Mesendoderm (in vitro differentiated cells): ENCODE measurements around the gene PARVA.

ENCODE experiments used
- DNase-seq: peaks from one replicate; pipeline ENCODE4 v3.0.0; 2013
- H2AK5ac ChIP-seq: 2 replicates; pipeline ENCODE4 v1.6.1; 2013; ENCODE audit warnings: low read length, inconsistent platforms
- H2BK120ac ChIP-seq: 2 replicates; pipeline ENCODE4 v1.6.1; 2013; ENCODE audit warnings: low read depth, mild to moderate bottlenecking, low read length, moderate library complexity, mixed read lengths
- H2BK15ac ChIP-seq: replicated peaks from 2 replicates; pipeline ENCODE4 v1.6.1; 2013; ENCODE audit warnings: low read depth, mild to moderate bottlenecking, moderate library complexity
- H2BK5ac ChIP-seq: 2 replicates; pipeline ENCODE4 v1.6.1; 2013; ENCODE audit warnings: low read length, inconsistent platforms
- H3K18ac ChIP-seq: 2 replicates; pipeline ENCODE4 v1.6.1; 2013; ENCODE audit warnings: mild to moderate bottlenecking, low read length, mixed read lengths
- H3K23ac ChIP-seq: one replicate; pipeline ENCODE4 v1.6.1; 2013; ENCODE audit warnings: low read length
- H3K27ac ChIP-seq: 2 replicates; pipeline ENCODE4 v1.5.1; 2013; ENCODE audit warnings: low read depth, mild to moderate bottlenecking, inconsistent platforms, low read length, moderate library complexity
- H3K27me3 ChIP-seq: 2 replicates; pipeline ENCODE4 v1.6.1; 2013; ENCODE audit warnings: low read length, control low read depth, mild to moderate bottlenecking, inconsistent platforms; ENCODE audit not compliant: insufficient read depth, poor library complexity
- H3K36me3 ChIP-seq: 2 replicates; pipeline ENCODE4 v1.6.1; 2013; ENCODE audit warnings: low read length, inconsistent platforms; ENCODE audit not compliant: control insufficient read depth, insufficient read depth
- H3K4ac ChIP-seq: one replicate; pipeline ENCODE4 v1.6.1; 2013; ENCODE audit warnings: low read depth, mild to moderate bottlenecking, low read length, moderate library complexity
- H3K4me1 ChIP-seq: 2 replicates; pipeline ENCODE4 v1.6.1; 2013; ENCODE audit warnings: low read depth, low read length, inconsistent platforms; ENCODE audit not compliant: control insufficient read depth
- H3K4me2 ChIP-seq: 2 replicates; pipeline ENCODE4 v1.6.1; 2013; ENCODE audit warnings: low read length
- H3K4me3 ChIP-seq: 2 replicates; pipeline ENCODE4 v1.5.1; 2013; ENCODE audit warnings: mild to moderate bottlenecking, low read length
- H3K56ac ChIP-seq: one replicate; pipeline ENCODE4 v1.6.1; 2013; ENCODE audit warnings: low read length
- H3K79me1 ChIP-seq: 2 replicates; pipeline ENCODE4 v1.6.1; 2013; ENCODE audit warnings: low read length, inconsistent platforms
- H3K79me2 ChIP-seq: 2 replicates; pipeline ENCODE4 v1.6.1; 2013; ENCODE audit warnings: mild to moderate bottlenecking, low read length; ENCODE audit not compliant: control insufficient read depth, insufficient read depth
- H3K9ac ChIP-seq: 2 replicates; pipeline ENCODE4 v1.6.1; 2013; ENCODE audit warnings: low read length, inconsistent platforms
- H4K5ac ChIP-seq: one replicate; pipeline ENCODE4 v1.6.1; 2013; ENCODE audit warnings: low read length
- H4K8ac ChIP-seq: one replicate; pipeline ENCODE4 v1.6.1; 2013; ENCODE audit warnings: low read depth, mild to moderate bottlenecking, control low read depth, low read length, moderate library complexity
- WGBS: extraction: QIAGEN DNeasy Blood & Tissue Kit; methylation state at CpG from one replicate; pipeline ENCODE4 v1.1.7; 2013; ENCODE audit warnings: low lambda C conversion rate, missing lambda C conversion rate; ENCODE audit not compliant: insufficient coverage; ENCODE audit errors: extremely low coverage; 5-methylcytosine and 5-hydroxymethylcytosine counted together

The PARVA gene

DNA sequence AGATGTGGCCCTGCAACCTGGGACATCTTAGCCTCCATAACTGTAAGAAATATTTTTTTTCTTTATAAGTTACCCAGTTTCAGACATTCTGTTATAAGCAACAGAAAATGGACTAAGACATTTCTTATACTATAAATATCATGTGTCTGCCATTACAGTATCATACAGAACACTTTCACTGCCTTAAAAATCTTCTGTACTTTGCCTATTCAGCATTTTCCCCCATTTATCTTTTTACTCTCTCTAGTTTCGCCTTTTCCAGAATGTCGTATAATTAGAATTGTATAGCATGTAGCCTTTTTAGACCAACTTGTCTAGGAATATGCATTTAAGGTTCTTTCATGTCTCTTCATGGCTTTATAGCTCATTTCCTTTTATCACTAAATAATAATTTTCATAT, 88.0 kb downstream of the PARVA start:
- no peak overlapping the region for H3K4me3 ChIP-seq
- DNase-seq = no peak
- no peaks in the 10 kb centered on the region for H3K79me1 ChIP-seq
- H3K56ac ChIP-seq = no peak overlapping the region
- no peak overlapping the region for H3K27ac ChIP-seq
- no peaks in the 10 kb centered on the region for H3K36me3 ChIP-seq
- H3K4me1 ChIP-seq = peaks cover 5% of the 10 kb centered on the region
- no peak overlapping the region for H3K4ac ChIP-seq
- H3K79me2 ChIP-seq = no peaks in the 10 kb centered on the region
- no peak overlapping the region for H3K4me2 ChIP-seq
- H4K8ac ChIP-seq = no peak overlapping the region
- H2BK120ac ChIP-seq = no peak overlapping the region
- no peak overlapping the region for H4K5ac ChIP-seq
- H3K23ac ChIP-seq = no peak overlapping the region
- no peak overlapping the region for H2BK15ac ChIP-seq
- H3K18ac ChIP-seq = no peak overlapping the region
- no peaks in the 10 kb centered on the region for H3K27me3 ChIP-seq
- no peak overlapping the region for H2BK5ac ChIP-seq
- no CpG with 5 or more reads among the region's 2 CpGs for WGBS
- H3K9ac ChIP-seq = no peak overlapping the region
- no peak overlapping the region for H2AK5ac ChIP-seq

DNA sequence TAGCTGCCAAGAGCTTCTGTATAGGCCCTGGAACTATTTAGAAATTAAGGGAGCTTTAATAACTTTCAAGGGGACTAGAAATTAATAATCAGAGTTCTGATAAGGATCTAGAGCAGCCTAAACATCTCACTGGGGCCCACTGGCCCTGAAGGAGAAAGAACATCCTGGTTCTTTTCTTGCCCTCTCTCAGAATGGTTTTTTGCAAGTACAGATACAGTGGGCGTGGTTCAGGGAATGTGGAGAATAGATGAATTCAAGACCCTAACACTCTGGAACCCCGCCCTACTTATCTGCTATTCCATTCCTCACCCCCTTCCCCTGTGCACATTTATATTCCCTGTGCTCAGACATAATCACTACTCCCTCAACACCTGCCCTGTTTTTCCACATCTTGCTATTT, 90.2 kb downstream of the PARVA start:
- Histone ChIP-seq H3K79me2 (no peaks in the 10 kb centered on the region), H3K4me3 (no peak overlapping the region), H3K27me3 (no peaks in the 10 kb centered on the region), H3K36me3 (no peaks in the 10 kb centered on the region), H3K9ac (no peak overlapping the region), H2BK120ac (no peak overlapping the region), H4K5ac (no peak overlapping the region), H3K79me1 (no peaks in the 10 kb centered on the region), H2BK15ac (no peak overlapping the region), H3K4me1 (peaks cover 8% of the 10 kb centered on the region), H3K23ac (no peak overlapping the region), H2AK5ac (no peak overlapping the region), H3K4ac (no peak overlapping the region), H3K56ac (no peak overlapping the region), H4K8ac (no peak overlapping the region), H3K4me2 (no peak overlapping the region), H3K27ac (no peak overlapping the region), H3K18ac (no peak overlapping the region), H2BK5ac (no peak overlapping the region)
- DNase-seq = no peak
- WGBS = no CpG with 5 or more reads among the region's 2 CpGs

DNA sequence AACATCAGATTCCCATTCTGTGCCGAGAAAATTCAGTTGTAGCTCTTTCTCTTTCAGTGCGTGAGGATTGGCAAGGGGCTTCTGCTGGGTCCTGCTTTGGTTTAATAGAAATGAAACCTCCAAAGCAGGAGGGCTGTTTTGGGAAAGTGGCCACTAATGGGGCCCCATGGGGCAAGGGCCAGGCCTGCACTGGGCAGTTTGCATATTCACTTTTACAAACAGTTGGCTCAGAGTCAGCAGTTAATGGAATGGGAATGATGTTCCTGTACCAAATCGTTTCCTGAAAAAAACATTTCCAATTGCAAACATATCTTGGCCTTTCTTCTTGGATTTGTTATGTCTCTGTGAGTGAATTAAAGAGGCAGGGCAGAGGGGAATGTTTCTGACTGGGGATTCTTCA, 92.1 kb downstream of the PARVA start:
- Histone ChIP-seq H3K18ac (no peak overlapping the region), H2BK15ac (no peak overlapping the region), H2BK5ac (no peak overlapping the region), H3K27ac (no peak overlapping the region), H3K79me2 (no peaks in the 10 kb centered on the region), H3K27me3 (no peaks in the 10 kb centered on the region), H3K4ac (no peak overlapping the region), H3K79me1 (no peaks in the 10 kb centered on the region), H3K36me3 (no peaks in the 10 kb centered on the region), H2AK5ac (no peak overlapping the region), H3K9ac (no peak overlapping the region), H3K56ac (no peak overlapping the region), H3K4me3 (no peak overlapping the region), H3K4me1 (peaks cover 16% of the 10 kb centered on the region), H4K8ac (no peak overlapping the region), H2BK120ac (no peak overlapping the region), H4K5ac (no peak overlapping the region), H3K23ac (no peak overlapping the region), H3K4me2 (no peak overlapping the region)
- DNase-seq = no peak
- WGBS = no CpG with 5 or more reads among the region's 3 CpGs

DNA sequence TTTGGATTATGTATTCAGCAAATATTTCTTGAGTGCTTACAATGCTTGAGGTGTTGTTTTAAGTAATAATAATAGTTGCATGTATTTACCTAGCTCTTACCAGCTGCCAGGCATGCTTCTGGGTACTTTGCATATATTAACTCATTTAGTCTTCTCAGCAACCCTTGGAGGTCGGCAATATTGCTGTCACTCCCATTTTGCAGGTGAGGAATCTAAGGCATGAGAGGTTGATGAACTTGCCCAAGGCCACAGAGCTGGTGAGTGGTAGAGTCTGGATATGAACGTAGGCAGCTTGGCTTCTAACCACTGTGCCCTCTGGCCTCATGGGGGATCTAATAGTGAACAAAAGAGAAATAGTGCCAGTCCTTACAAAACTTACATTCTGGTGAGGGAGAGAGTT, 92.9 kb downstream of the PARVA start:
- DNase-seq = no peak
- no peak overlapping the region for H3K27ac ChIP-seq
- H3K4me1 ChIP-seq = peaks cover 16% of the 10 kb centered on the region
- no peaks in the 10 kb centered on the region for H3K79me2 ChIP-seq
- WGBS = no CpG with 5 or more reads among the region's 2 CpGs
- H3K23ac ChIP-seq = no peak overlapping the region
- no peak overlapping the region for H3K56ac ChIP-seq
- H4K5ac ChIP-seq = no peak overlapping the region
- H2BK15ac ChIP-seq = no peak overlapping the region
- no peaks in the 10 kb centered on the region for H3K36me3 ChIP-seq
- no peak overlapping the region for H2BK120ac ChIP-seq
- H3K79me1 ChIP-seq = no peaks in the 10 kb centered on the region
- H2AK5ac ChIP-seq = no peak overlapping the region
- H3K4me3 ChIP-seq = no peak overlapping the region
- H4K8ac ChIP-seq = no peak overlapping the region
- no peak overlapping the region for H3K4me2 ChIP-seq
- no peak overlapping the region for H3K18ac ChIP-seq
- no peak overlapping the region for H2BK5ac ChIP-seq
- H3K9ac ChIP-seq = no peak overlapping the region
- H3K27me3 ChIP-seq = no peaks in the 10 kb centered on the region
- no peak overlapping the region for H3K4ac ChIP-seq

DNA sequence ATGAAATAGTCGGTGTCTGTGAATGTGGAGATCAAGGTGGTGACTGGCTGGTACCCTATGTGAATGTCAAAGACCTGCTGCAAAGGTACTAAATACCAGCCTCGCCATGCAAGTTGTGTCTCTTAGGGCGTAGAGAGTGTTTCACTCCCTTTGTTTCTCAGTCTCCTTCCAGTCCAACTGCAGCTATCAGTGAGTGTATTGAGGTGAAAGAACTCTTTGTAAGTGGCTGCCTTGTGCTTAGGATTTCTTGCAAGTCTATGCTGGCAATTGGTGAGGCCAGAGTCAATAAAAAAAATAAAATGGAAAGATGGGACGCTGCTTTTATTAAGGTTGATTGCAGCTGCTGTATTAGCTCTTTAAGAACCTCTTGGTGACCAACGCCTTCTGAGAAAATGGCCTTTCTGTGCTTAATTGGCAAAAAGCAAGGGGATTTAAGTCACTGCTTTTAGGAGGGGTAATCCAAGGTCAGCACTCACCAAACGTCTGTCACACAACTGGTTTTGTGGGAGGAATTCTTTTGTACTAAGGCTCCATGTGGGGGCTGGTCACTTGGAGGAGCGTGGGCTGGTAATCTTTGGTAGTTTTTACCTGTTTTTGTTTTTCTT, 95.1 kb downstream of the PARVA start:
- Histone ChIP-seq H2BK5ac (no peak overlapping the region), H2BK120ac (no peak overlapping the region), H3K18ac (no peak overlapping the region), H3K79me2 (no peaks in the 10 kb centered on the region), H3K4ac (no peak overlapping the region), H3K4me1 (peaks cover 16% of the 10 kb centered on the region), H4K5ac (no peak overlapping the region), H3K79me1 (no peaks in the 10 kb centered on the region), H3K36me3 (no peaks in the 10 kb centered on the region), H3K4me3 (no peak overlapping the region), H3K9ac (no peak overlapping the region), H2BK15ac (no peak overlapping the region), H2AK5ac (no peak overlapping the region), H3K23ac (no peak overlapping the region), H4K8ac (no peak overlapping the region), H3K4me2 (no peak overlapping the region), H3K56ac (no peak overlapping the region), H3K27me3 (no peaks in the 10 kb centered on the region), H3K27ac (no peak overlapping the region)
- no CpG with 5 or more reads among the region's 7 CpGs for WGBS
- no peak for DNase-seq

DNA sequence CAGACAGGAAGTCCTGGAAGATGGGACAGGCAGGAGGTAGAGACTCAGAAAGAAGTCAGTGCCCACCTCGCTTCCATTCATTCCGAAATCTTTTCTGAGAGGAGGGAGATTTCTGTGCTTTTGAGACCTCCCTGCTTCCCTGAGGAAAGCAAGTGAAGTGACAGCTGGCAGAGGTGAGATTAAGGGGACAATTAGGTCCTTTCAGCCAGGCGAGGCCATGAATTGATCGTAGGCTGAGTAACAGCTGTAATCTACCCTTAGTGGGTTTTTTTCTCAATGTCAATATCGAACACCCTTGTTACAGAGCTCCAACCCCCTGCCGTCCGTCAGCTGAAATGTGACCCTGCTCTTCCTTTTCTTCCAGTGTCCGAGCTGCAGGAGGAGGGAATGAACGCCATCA, 96.0 kb downstream of the PARVA start:
- no CpG with 5 or more reads among the region's 9 CpGs for WGBS
- Histone ChIP-seq H3K36me3 (peaks cover 1% of the 10 kb centered on the region), H3K4ac (no peak overlapping the region), H2BK120ac (no peak overlapping the region), H4K8ac (no peak overlapping the region), H3K27ac (no peak overlapping the region), H3K79me1 (no peaks in the 10 kb centered on the region), H2AK5ac (no peak overlapping the region), H3K23ac (no peak overlapping the region), H2BK15ac (no peak overlapping the region), H3K56ac (no peak overlapping the region), H3K9ac (no peak overlapping the region), H3K4me3 (no peak overlapping the region), H3K4me1 (peaks cover 16% of the 10 kb centered on the region), H4K5ac (no peak overlapping the region), H3K4me2 (no peak overlapping the region), H3K79me2 (no peaks in the 10 kb centered on the region), H3K27me3 (no peaks in the 10 kb centered on the region), H2BK5ac (no peak overlapping the region), H3K18ac (no peak overlapping the region)
- no peak for DNase-seq
